Measurements from ENCODE around the gene MAP3K5. TPM values are rescaled to one million over a fixed set of nuclear protein-coding genes. Genes with fewer than 3 reads are reported as not detected.

MAP3K5 gene
- total and polyA plus RNA-seq, 2 of the 8 experiments (the other 6 are each of a cell fraction or from before 2014, with no cell fraction given), result 0.63 to 2.6 TPM

DNA sequence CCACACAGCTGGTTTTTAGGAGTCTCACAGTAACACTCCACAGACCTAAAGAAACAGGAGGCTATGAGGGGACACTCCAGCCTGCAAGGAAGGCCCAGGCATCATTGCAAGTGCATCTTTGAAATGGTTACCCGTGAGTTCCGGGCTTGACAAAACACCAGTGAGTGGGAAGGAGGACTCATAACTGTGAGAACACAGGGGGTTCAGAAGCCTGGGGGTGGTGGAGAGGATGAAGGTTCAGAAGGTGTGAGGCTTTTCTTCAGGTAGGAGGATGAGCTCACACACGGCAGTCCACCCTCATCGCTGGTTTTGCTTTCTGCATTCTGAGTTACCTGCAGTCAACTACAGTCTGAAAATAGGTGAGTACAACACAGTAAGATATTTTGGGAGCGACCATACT lies 282.0 kb downstream of the MAP3K5 start (continued):
- TF ChIP-seq EZH2 (IDR thresholded peaks at IDR 0.05; ENCODE audit: low read depth, low read length, severe bottlenecking) (no peak), EGR1 (IDR thresholded peaks at IDR 0.05; ENCODE audit: borderline replicate concordance, low read depth, low read length) (no peak), SP1 (IDR thresholded peaks at IDR 0.05; ENCODE audit: low read depth, low read length) (no peak), SAP30 (IDR thresholded peaks at IDR 0.05; ENCODE audit: insufficient read depth, insufficient replicate concordance, low read length) (no peak), RBBP5 (IDR thresholded peaks at IDR 0.05; ENCODE audit: borderline replicate concordance, low read depth, low read length) (no peak)

Data from H1 (cell line).